Measurements from ENCODE around the gene MAPKAPK3.

MAPKAPK3 gene

DNA sequence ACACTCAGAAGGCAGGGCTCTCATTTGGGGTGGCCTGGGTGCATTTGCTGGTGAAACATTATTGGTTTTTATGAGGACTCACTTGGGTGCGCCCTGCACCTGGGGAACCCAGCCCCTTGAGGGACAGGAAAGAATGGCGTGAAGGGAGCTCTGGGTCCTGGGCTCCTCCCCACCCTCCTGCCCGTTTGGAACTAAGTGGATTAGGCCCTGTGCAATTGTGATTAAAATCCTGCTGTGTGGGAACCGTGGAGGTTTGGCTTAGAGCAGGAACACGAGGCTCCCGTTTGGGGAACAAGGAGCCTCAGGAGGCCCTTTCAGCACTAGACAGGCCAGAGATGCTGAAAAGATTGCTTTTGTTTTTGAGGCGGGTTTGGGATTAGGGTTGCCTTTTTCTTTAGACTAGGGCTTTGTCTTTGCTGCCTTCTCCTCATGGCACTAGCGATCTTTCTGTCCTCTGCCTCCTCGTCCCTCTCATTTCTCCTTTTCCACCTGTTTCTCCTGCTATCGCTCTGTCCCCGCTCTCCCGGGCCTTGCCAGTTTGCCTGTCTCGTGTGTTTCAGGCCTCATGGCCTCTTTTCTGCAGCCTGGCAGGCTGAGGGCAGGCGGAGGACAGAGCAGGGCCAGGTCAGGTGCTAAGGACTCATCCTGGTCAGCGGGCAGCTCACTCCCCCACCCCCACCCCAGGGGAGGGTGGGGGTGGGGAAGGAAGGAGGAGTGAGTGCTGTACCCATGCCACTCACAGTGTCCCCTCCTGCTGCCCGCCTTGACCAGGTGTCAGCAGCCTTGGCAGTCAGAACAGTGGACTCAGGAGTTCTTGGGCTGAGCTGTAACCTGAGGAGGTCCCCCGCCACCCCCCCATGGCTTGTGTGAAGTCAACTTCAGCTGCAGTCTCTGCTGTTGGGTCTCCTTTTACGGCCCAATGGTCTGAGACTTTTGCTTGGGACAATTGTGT, 8.6 kb downstream of the MAPKAPK3 start:
- DNase-seq (ENCODE audit: extremely low read depth in 1 of 2, low read depth in 1 of 2): no peak

GRCh38 chr3:50626401-50626800, 9.4 kb downstream of the MAPKAPK3 start:
- no peak for DNase-seq (ENCODE audit: extremely low read depth in 1 of 2, low read depth in 1 of 2)

DNA sequence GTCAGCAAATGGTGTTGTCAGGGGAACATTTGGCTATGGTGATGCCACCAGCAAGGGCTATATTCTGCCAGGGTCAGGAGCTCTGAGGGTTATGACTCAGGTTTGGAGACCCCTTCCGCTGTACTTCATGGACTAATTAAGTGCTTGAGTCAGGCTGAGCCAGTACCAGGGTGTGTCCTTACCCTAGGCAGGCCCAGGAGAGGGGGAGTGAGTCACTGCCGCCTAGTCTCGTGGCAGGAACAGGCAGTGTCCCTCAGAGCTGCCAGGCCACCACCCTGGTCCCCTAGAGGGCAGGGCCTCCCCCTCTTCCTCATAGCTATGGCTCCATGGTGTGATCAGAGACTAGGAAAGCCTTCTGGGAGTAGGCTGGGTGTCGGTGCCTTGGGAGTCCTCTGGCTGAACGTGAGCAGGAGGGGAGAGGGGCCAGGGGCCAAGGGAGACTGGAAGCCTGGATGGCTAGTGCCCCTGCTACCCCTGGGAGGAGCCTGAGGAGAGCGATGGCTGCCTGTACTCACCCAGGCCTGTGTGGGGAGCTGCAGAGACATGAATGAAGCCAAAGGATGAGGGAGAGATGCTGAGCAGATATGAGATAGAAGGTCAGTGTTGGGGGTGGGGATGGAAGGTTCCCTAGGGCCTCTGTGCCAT, 10.6 kb downstream of the MAPKAPK3 start:
- no peak for DNase-seq (ENCODE audit: extremely low read depth in 1 of 2, low read depth in 1 of 2)

DNA sequence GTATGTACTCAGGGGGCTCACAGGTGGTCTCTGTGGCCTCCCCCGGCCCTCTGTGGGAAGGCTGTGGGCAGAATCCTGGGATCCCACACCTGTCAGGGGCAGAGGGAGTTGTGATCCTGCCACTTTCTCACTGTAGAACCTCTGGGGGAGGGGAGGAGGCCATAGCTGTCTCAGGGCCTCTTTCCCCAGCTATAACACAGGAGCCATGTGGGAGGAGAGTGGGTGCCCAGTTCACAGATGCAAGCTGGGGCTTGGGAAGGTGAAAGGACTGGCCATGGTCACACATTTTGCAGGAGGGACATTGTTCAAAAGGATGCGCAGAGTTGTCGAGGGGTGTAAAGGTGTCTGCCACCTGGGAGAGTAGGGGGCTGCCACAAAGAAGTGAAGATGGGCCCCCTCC, 11.7 kb downstream of the MAPKAPK3 start:
- DNase-seq (ENCODE audit: extremely low read depth in 1 of 2, low read depth in 1 of 2): no peak

- no peak for DNase-seq (ENCODE audit: extremely low read depth in 1 of 2, low read depth in 1 of 2)
Measured at GRCh38 chr3:50630394-50630793, 13.4 kb downstream of the MAPKAPK3 start.

DNA sequence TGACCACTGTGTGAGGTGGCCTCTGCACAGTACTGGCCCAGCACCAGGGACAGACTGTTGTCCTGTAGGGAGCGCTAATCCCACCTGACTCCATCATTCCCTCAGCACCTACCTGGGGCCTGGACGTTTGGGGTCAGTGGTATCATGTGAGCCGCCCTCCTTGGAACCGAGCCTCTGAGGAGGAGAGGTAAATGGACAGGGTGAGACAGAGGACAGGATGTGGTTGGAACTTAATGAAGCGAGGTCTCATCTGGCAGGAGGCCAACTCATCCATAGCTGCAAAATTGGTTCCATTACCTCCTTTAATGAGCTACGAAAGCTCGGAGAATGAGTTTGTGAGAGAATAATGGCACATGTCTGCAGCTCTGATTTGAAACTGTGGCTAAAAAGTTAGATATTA, 13.9 kb downstream of the MAPKAPK3 start:
- DNase-seq (ENCODE audit: extremely low read depth in 1 of 2, low read depth in 1 of 2): no peak

DNA sequence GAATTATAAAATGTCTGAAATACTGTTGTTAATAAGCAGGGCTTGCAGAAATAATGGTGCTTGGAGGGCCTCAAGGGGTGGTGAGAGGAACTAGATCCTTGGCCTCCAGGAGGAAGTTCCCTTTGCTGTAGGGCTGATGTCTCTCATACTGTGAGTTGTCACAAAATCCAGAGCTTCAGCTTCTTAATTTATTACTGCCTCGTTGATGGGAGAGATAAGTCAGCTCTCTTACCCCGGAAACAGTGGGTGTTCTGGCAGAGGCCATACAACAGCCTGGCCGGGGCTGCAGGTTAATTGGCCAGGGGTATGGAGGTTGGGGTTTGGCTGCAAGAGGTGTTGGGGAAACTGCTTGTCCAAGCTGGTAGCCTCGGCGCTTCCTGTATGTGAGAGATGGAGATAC, 15.5 kb downstream of the MAPKAPK3 start:
- no peak for DNase-seq (ENCODE audit: extremely low read depth in 1 of 2, low read depth in 1 of 2)

DNA sequence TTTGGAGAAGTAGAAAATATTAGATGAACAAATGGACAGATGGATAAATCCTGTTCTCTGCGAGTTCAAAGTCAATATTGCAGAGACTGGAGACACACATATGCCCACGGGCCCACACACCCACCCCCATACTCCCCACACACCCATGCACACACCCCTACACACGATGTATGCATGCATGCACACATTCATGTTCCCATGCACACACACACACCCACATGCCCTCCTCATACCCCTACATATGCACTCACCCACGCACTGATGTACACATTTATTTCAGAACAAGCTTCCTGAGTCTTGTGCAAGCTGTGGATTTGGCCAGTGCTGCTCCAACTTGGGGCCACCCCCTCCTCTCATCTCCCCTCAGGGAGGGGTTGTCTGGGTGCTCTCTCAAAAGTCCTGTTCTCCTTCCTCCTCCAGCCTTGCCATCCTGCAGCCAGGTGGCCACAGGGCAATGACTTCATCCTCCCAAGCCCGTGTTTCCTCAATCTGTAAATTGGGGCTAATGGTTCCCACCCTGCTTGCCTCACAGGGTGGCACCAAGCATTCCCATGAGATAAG, 16.4 kb downstream of the MAPKAPK3 start:
- no peak for DNase-seq (ENCODE audit: extremely low read depth in 1 of 2, low read depth in 1 of 2)

GRCh38 chr3:50635066-50635465, 18.1 kb downstream of the MAPKAPK3 start:
- no peak for DNase-seq (ENCODE audit: extremely low read depth in 1 of 2, low read depth in 1 of 2)

GRCh38 chr3:50637011-50637410, 20.1 kb downstream of the MAPKAPK3 start:
- DNase-seq (ENCODE audit: extremely low read depth in 1 of 2, low read depth in 1 of 2): no peak

DNA sequence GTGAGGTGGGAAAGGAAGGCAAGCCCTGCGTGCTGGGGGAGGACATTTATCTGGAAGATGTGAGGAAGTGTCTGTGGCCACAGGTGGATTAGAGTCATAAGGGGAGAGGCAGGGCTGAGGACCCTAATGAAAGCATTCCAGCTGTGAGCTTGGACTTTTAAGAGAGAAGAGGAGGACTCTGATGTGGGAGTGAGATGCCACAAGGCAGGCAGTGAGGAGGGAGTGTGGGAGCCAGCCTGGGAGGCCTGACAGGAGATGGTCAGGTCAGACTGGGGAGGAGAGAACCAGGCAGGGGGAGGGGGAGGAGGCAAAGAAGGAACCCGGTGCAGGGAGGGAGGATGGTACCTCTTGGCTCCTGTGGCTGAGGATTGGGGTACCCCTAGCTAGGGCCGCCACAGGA, 21.0 kb downstream of the MAPKAPK3 start:
- no peak for DNase-seq (ENCODE audit: extremely low read depth in 1 of 2, low read depth in 1 of 2)

GRCh38 chr3:50639055-50639494, 22.1 kb downstream of the MAPKAPK3 start:
- DNase-seq (ENCODE audit: extremely low read depth in 1 of 2, low read depth in 1 of 2): no peak

DNA sequence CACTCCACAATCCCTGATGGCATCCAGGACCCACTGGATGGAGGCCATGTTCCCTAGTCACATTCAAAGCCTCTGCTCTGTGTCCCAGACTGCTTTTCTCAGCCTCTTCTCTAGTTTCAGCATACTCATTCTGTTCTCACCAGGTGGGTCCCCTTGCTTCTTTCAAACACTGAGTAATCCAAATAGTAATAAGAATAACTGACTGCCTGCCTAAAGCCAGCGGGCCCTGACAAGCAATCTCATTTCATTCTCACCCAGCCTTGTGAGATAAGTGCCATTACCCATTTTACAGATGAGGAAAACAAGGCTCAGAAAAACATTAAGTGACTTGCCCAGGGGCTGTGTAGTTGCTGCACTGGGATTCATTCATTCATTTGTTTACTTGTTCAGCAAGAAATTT, 25.4 kb downstream of the MAPKAPK3 start:
- no peak for DNase-seq (ENCODE audit: extremely low read depth in 1 of 2, low read depth in 1 of 2)

- no peak for DNase-seq (ENCODE audit: extremely low read depth in 1 of 2, low read depth in 1 of 2)
Measured at GRCh38 chr3:50644561-50644960, 27.6 kb downstream of the MAPKAPK3 start.

- no peak for DNase-seq (ENCODE audit: extremely low read depth in 1 of 2, low read depth in 1 of 2)
Measured at GRCh38 chr3:50645378-50645777, 28.4 kb downstream of the MAPKAPK3 start.

- no peak for DNase-seq (ENCODE audit: extremely low read depth in 1 of 2, low read depth in 1 of 2)
Measured at GRCh38 chr3:50648313-50648712, 31.4 kb downstream of the MAPKAPK3 start.

- DNase-seq (ENCODE audit: extremely low read depth in 1 of 2, low read depth in 1 of 2): no peak
Measured at GRCh38 chr3:50648944-50649343, 32.0 kb downstream of the MAPKAPK3 start.

- DNase-seq (ENCODE audit: extremely low read depth in 1 of 2, low read depth in 1 of 2): no peak
Measured at GRCh38 chr3:50649451-50649931, 32.5 kb downstream of the MAPKAPK3 start.

DNA sequence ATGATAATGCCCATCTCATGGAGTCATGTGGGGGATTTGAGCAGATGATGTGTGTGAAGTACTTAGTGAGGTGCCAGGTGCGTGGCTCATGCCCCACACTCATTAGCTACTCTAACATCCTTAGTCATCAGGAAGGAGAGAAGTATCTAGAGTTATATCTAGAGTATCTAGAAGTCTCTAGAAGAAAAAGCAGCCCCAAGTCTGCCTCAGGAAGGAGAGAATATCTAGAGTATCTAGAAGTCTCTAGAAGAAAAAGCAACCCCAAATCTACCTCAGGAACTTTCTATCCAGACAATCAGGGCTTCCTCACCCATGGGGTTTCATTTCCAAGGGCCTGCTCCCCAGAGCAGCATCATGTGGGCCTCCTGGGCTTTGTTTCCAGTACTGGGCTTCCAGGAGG, 33.1 kb downstream of the MAPKAPK3 start:
- DNase-seq (ENCODE audit: extremely low read depth in 1 of 2, low read depth in 1 of 2): no peak

- DNase-seq (ENCODE audit: extremely low read depth in 1 of 2, low read depth in 1 of 2): no peak
Measured at GRCh38 chr3:50651445-50651844, 34.5 kb downstream of the MAPKAPK3 start.

DNA sequence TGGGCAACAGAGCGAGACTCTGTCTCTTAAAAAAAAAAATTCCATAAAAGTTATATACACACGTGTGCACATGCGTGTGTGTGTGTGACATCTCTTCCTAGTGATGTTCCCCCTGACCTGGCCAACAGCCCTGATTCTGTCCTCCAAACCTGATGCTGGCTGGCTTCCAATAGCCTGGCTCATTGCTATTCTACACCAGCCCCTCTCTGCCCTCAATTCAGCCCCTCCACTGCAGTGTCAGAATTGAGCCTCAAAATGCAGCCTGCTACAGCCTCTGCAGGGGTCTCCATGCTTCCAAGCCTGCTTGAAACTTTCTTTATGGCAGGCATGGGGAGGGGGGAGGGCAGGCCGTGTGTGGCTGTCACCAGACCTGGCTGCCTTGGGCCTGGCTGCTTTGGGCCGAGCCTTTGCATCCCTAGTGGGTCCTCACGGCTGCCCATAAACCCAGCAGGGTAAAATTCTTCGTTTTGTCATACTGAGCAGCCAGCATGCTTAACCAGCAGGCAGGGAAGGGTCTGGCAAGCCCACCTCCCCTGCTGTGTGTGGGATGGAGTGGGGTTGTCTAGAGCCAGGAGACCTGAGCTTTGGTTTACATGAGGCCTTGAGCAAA, 35.1 kb downstream of the MAPKAPK3 start:
- DNase-seq (ENCODE audit: extremely low read depth in 1 of 2, low read depth in 1 of 2): no peak
